Heart right ventricle (tissue), 16 donors: ENCODE data around the gene PLA2G4A. TPM values are rescaled to one million over a fixed set of nuclear protein-coding genes. Genes with fewer than 3 reads are reported as not detected.

Experiments
- ATAC-seq, 8 donors: fragments of 200-7000 bp; cut with Tn5 transposase; one replicate each; pipeline ENCODE4 v1.9.1; 2020; ENCODE audit warnings: mild to moderate bottlenecking in 8 of 8, moderate library complexity in 8 of 8, moderate number of reproducible peaks in 1 of 8
- DNase-seq, 2 donors: peaks; one replicate each; pipeline ENCODE4 v3.0.0-alpha.2; 2020
- H3K27ac ChIP-seq, 10 donors: fragments of 200-600 bp; sonication (generic) in 2 of 10; one replicate each; pipeline versions ENCODE4 v1.5.0 to v1.8.0; 2020 to 2022; ENCODE audit warnings: mild to moderate bottlenecking in 3 of 10
- H3K27me3 ChIP-seq, 7 donors: fragments of 200-600 bp; one replicate each; pipeline ENCODE4 v1.8.0; 2021 to 2022; ENCODE audit warnings: mild to moderate bottlenecking in 2 of 7
- H3K36me3 ChIP-seq, 9 donors: fragments of 200-600 bp; sonication (generic) in 1 of 9; one replicate each; pipeline versions ENCODE4 v1.5.0 to v1.8.0; 2020 to 2022; ENCODE audit warnings: mild to moderate bottlenecking in 2 of 9
- H3K4me1 ChIP-seq, 9 donors: fragments of 200-600 bp; sonication (generic) in 1 of 9; one replicate each; pipeline versions ENCODE4 v1.5.0 to v1.8.0; 2020 to 2022; ENCODE audit warnings: mild to moderate bottlenecking in 4 of 9
- H3K4me3 ChIP-seq, 10 donors: fragments of 200-600 bp; sonication (generic) in 2 of 10; one replicate each; pipeline versions ENCODE4 v1.5.0 to v1.8.0; 2020 to 2022; ENCODE audit warnings: mild to moderate bottlenecking in 7 of 10, moderate library complexity in 2 of 10
- H3K9me3 ChIP-seq, 11 donors: fragments of 200-600 bp in 10 of 11; sonication (generic) in 2 of 11; one replicate each; pipeline versions ENCODE4 v1.5.0 to v1.8.0; 2013 to 2022; ENCODE audit warnings: mild to moderate bottlenecking in 2 of 11, control low read depth in 1 of 11, moderate library complexity in 1 of 11
- CTCF ChIP-seq, 9 donors: fragments of 200-600 bp; sonication (generic) in 2 of 9; IDR thresholded peaks; one replicate each; pipeline versions ENCODE4 v1.5.0 to v1.8.0; 2021 to 2022; ENCODE audit warnings: antibody characterized with exemption in 9 of 9, mild to moderate bottlenecking in 5 of 9, moderate library complexity in 1 of 9
- WGBS, 2 donors: extraction: QIAGEN DNeasy Blood & Tissue Kit; methylation state at CpG; one replicate each; pipeline ENCODE4 v1.1.7; 2013; ENCODE audit warnings: inconsistent platforms in 1 of 2; 5-methylcytosine and 5-hydroxymethylcytosine counted together
- intact Hi-C, 10 donors: fragments of 100-400 bp; cut with DNase I; formaldehyde crosslinking; loops; one replicate each; pipeline versions ENCODE4 v1.11.1 to v1.14.2; 2022
- polyA plus RNA-seq, 2 donors: library from polyadenylated mRNA; stranded (reverse); fragments of 200-250 nt; gene quantifications; one replicate each; pipeline ENCODE4 v1.2.3, GENCODE V29; 2013
- total RNA-seq, 10 donors: library from RNA; stranded (reverse); fragmentation: NEBNext Ultra II Directional in 3 of 10; extraction: Animal tissue kit (Norgen Biotek cat#: 25700) in 3 of 10; gene quantifications; one replicate each; pipeline versions ENCODE4 v1.2.1 to v1.2.4, GENCODE V29; 2021 to 2023
- donor health status: Arrhythmogenic right ventricular cardiomyopathy.
- donor health status: ischemic (EF 13 %, LVEDD 7.1; RV severe dilation, severe dysfunction).
- donor health status: healthy with polysubstance abuse.
- donor health status: DM: no; HTN: yes; CAD: no.
- donor health status: DM: no; HTN: no; CAD: no.
- donor health status: ischemic (EF 25% LVEDD 6.9; RV normal size, moderate dysfunction).
- donor health status: ischemic (EF 25% LVEDD 5.7; RV mildly dilated, moderate dysfunction).
- donor health status: healthy.
- donor health status: DM: yes; HTN: yes; CAD: no.
- donor health status: Ischemic cardiomyopathy.
- donor health status: ischemic (EF 35%, LVEDD 5.7; RV mildly dilated, moderate dysfunction).
- donor health status: nonischemic (EF 11% LVEDD 7.7; RV severe dilation, severe dysfunction).
- donor health status: DM: yes; HTN: yes; CAD: no.
- donor health status: PGD.
- donor health status: ischemic (EF 29% LVEDD 5.4; RV normal size, mild dysfunction).
- donor health status: nonischemic (EF 23%, LVEDD 6.1; RV moderate dilation, normal function).

Gene PLA2G4A
- total and polyA plus RNA-seq, 12 donors, result 0.85 to 2.7 (median 1.9) TPM

GRCh38 chr1:186953876-186954275 lies 125.1 kb downstream of the PLA2G4A start:
- H3K27me3 ChIP-seq, result no peaks in the 10 kb centered on the region
- ATAC-seq (no peak), DNase-seq (no peak)
- intact Hi-C loops, result no loop called here
- H3K4me3 ChIP-seq, result no peak overlapping the region
- peaks cover 0 to 16% (median 0%) of the 10 kb centered on the region in 9 donors for H3K36me3 ChIP-seq
- 79 to 85% methylated on average over 2 of the region's 2 CpGs for WGBS, 2 donors
- no peaks in the 10 kb centered on the region for H3K4me1 ChIP-seq
- H3K9me3 ChIP-seq, result peaks cover 0 to 8% (median 0%) of the 10 kb centered on the region in 11 donors
- TF ChIP-seq CTCF (IDR thresholded peaks at IDR 0.05), result no peak
- H3K27ac ChIP-seq, result no peak overlapping the region

DNA sequence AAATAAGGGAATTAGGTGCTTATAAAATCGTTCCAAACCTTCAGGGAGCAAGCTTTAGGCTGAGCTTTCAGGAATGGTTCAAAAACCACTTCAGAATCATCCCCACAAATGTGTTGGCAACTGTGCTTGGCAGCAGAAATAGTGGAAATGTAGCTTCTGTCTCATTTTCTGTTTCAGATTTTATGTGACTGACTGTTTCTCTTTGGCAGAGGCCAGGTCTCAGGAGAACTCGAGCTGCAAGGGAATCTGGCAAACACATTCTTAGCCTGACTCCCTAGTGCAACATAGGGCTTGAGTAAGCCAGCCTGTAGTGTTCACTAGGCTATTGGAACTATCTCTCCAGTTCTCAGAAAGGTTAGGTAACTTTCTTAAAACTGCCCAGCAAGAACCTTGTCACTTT lies 128.6 kb downstream of the PLA2G4A start:
- Histone ChIP-seq H3K4me1 (no peaks in the 10 kb centered on the region), H3K9me3 (peaks cover 0 to 8% (median 0%) of the 10 kb centered on the region in 11 donors), H3K27me3 (no peaks in the 10 kb centered on the region), H3K36me3 (peaks cover 0 to 7% (median 0%) of the 10 kb centered on the region in 9 donors), H3K27ac (no peak overlapping the region), H3K4me3 (no peak overlapping the region)
- 32% methylated on average over 2 of the region's 2 CpGs for WGBS, 2 donors
- ATAC-seq, result peak in 2 of 8 donors; percentile 42 to 84
- no peak for TF ChIP-seq CTCF (IDR thresholded peaks at IDR 0.05)
- intact Hi-C loops, result no loop called here
- DNase-seq, result no peak

DNA sequence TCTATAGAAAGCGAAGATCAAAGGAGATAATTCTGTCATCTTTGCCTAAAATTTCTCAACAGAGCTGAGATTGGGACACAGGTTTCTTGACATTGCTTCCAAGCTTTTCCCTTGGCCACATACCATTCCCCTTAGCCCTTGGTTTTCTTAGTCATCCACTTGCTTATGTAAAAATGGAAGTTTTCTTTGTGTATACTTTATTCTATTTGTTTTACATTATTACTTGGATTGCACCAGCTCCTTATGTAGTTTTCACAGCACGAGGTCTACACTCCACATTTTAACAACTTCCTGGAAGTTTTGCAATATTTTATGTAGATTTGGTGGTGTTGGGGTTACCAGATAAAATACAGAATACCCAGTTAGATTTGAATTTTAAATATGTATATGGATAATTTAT lies 129.8 kb downstream of the PLA2G4A start:
- intact Hi-C loops, result no loop called here
- no peak for DNase-seq
- peaks cover 0 to 7% (median 0%) of the 10 kb centered on the region in 9 donors for H3K36me3 ChIP-seq
- WGBS, 2 donors, result 87 to 89% methylated on average over 2 of the region's 2 CpGs
- no peak overlapping the region for H3K27ac ChIP-seq
- peaks cover 0 to 8% (median 0%) of the 10 kb centered on the region in 11 donors for H3K9me3 ChIP-seq
- no peaks in the 10 kb centered on the region for H3K4me1 ChIP-seq
- no peak overlapping the region for H3K4me3 ChIP-seq
- H3K27me3 ChIP-seq, result no peaks in the 10 kb centered on the region
- no peak for ATAC-seq
- no peak for TF ChIP-seq CTCF (IDR thresholded peaks at IDR 0.05)

DNA sequence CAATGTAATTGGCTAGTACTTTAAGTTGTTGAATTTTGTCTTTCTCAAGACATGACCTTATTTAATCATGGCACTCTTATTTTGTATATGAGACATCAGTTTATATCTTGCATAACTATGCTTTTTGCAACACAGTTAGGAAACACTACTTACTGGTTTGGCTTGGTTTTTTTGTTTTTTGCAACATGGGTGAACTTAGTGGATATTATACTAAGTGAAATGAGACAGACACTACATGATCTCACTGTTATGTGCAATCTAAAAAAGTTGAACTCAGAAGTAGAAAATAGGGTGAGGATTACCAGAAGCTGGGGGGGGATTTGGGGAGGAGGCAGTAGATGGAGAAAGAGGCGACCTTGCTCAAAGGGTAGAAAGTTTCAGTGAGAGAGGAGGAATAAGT lies 132.1 kb downstream of the PLA2G4A start:
- H3K27me3 ChIP-seq, result no peaks in the 10 kb centered on the region
- no peaks in the 10 kb centered on the region for H3K4me1 ChIP-seq
- ATAC-seq (no peak), DNase-seq (no peak)
- intact Hi-C loops, result no loop called here
- peaks cover 0 to 8% (median 0%) of the 10 kb centered on the region in 11 donors for H3K9me3 ChIP-seq
- H3K36me3 ChIP-seq, result peaks cover 0 to 15% (median 0%) of the 10 kb centered on the region in 9 donors
- no peak overlapping the region for H3K27ac ChIP-seq
- H3K4me3 ChIP-seq, result no peak overlapping the region
- no peak for TF ChIP-seq CTCF (IDR thresholded peaks at IDR 0.05)
- WGBS, 2 donors, result 83 to 92% methylated on average over 1 of the region's 1 CpG
